Stimulated activated CD4-positive, alpha-beta T cell treated with anti-CD3 and anti-CD28 coated beads, TNF-alpha, amount 100 ng/mL, for 4 hours (primary cell): ENCODE measurements around the gene MED23.
"Not testable (repeated sequence)": the region's sequence is repeated elsewhere in the genome, so short reads cannot be mapped to it uniquely, and the experiment has no call there.

Experiments
- DNase-seq, 3 experiments: peaks; one replicate each; pipeline ENCODE4 v3.0.0-alpha.2; 2020; ENCODE audit warnings: low read depth in 3 of 3

Gene MED23

GRCh38 chr6:131574686-131575085 lies 53.4 kb downstream of the MED23 start:
- DNase-seq = no peak

- no peak for DNase-seq
Measured at GRCh38 chr6:131574133-131574532, 53.9 kb downstream of the MED23 start.

- no peak for DNase-seq
Measured at GRCh38 chr6:131572686-131573415, 55.2 kb downstream of the MED23 start, which contains the start of gene ARG1. Gene ARG1, plus strand, starts transcription at chr6:131573226. Its CDS starts 57 bp downstream, at chr6:131573283.

- no peak for DNase-seq
Measured at GRCh38 chr6:131568726-131569125, 59.3 kb downstream of the MED23 start.

GRCh38 chr6:131565056-131565455 lies 63.0 kb downstream of the MED23 start:
- DNase-seq = no peak

- no peak for DNase-seq
Measured at GRCh38 chr6:131561925-131562707, 65.9 kb downstream of the MED23 start.

- DNase-seq = no peak
Measured at GRCh38 chr6:131558922-131559321, 69.1 kb downstream of the MED23 start.

GRCh38 chr6:131555992-131556391 lies 72.0 kb downstream of the MED23 start:
- DNase-seq = no peak

GRCh38 chr6:131552572-131552971 lies 75.5 kb downstream of the MED23 start:
- DNase-seq = no peak

GRCh38 chr6:131551902-131552301 lies 76.1 kb downstream of the MED23 start:
- DNase-seq = no peak

GRCh38 chr6:131549811-131550210 lies 78.2 kb downstream of the MED23 start:
- DNase-seq = no peak

GRCh38 chr6:131548441-131548840 lies 79.6 kb downstream of the MED23 start:
- no peak for DNase-seq

GRCh38 chr6:131547488-131547887 lies 80.6 kb downstream of the MED23 start:
- DNase-seq = no peak

- DNase-seq = no peak
Measured at GRCh38 chr6:131545317-131545716, 82.7 kb downstream of the MED23 start.

GRCh38 chr6:131538615-131539014 lies 89.4 kb downstream of the MED23 start:
- DNase-seq = not testable (repeated sequence)

GRCh38 chr6:131532580-131533039 lies 95.4 kb downstream of the MED23 start:
- DNase-seq = peak in 1 of 3 experiments; percentile 5

GRCh38 chr6:131531681-131532080 lies 96.4 kb downstream of the MED23 start:
- not testable (repeated sequence) for DNase-seq

- not testable (repeated sequence) for DNase-seq
Measured at GRCh38 chr6:131530936-131531335, 97.1 kb downstream of the MED23 start.

- DNase-seq = no peak
Measured at GRCh38 chr6:131524695-131525336, 103.2 kb downstream of the MED23 start.

- DNase-seq = no peak
Measured at GRCh38 chr6:131523988-131524673, 103.9 kb downstream of the MED23 start.
